ENCODE measurements around the gene NANOS3. TPM values are rescaled to one million over a fixed set of nuclear protein-coding genes. Genes with fewer than 3 reads are reported as not detected.

The NANOS3 gene
- total RNA-seq, 1 donor from 2014 or later = not detected

DNA sequence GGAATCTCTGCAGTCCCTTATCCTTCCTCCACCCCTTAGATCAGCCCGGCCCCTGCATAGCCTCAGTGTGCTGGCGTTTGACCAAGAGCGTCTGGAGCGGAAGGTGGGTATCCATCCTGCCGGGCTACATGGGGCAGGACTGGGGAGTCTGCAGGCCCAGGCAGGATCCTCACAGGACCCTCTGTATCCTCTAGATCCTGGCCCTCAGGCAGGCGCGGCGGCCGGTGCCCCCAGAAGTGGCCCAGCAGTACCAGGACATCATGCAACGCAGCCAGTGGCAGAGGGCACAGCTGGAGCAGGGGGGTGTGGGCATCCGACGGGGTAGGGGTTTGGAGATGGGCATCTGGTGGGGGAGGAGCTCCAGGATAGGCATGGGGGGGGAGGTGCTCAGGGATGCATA is 52.4 kb downstream of the NANOS3 start:
- no peak overlapping the region for H3K4me3 Mint-ChIP-seq (ENCODE audit: unreplicated experiment)
- no peaks in the 10 kb centered on the region for H3K4me1 Mint-ChIP-seq (ENCODE audit: low read depth, unreplicated experiment)
- H3K27ac Mint-ChIP-seq (ENCODE audit: unreplicated experiment) = no peak overlapping the region

DNA sequence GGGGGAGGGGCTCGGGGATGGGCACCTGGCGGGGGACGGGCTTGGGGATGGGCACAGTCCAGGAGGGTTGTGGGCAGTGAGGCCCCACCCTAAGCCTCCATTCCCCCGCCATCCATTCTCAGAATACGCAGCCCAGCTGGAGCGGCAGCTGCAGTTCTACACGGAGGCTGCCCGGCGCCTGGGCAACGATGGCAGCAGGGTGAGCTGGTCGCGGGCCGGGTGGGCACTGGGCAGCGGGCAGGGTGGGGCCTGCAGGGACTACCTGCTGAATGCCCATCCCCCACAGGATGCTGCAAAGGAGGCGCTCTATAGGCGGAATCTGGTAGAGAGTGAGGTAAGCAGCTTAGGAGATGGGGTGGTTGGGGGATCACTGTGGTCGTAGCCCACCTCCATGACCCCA is 53.0 kb downstream of the NANOS3 start:
- H3K9me3 Mint-ChIP-seq (ENCODE audit: unreplicated experiment) = peaks cover 6% of the 10 kb centered on the region
- no peak for DNase-seq
- H3K27me3 Mint-ChIP-seq (ENCODE audit: unreplicated experiment) = peaks cover 9% of the 10 kb centered on the region
- H3K36me3 Mint-ChIP-seq (ENCODE audit: unreplicated experiment) = no peaks in the 10 kb centered on the region
- H3K27ac Mint-ChIP-seq (ENCODE audit: unreplicated experiment) = no peak overlapping the region
- H3K4me1 Mint-ChIP-seq (ENCODE audit: low read depth, unreplicated experiment) = peaks cover 3% of the 10 kb centered on the region
- no peak overlapping the region for H3K4me3 Mint-ChIP-seq (ENCODE audit: unreplicated experiment)
- TF ChIP-seq, protein P1, sequence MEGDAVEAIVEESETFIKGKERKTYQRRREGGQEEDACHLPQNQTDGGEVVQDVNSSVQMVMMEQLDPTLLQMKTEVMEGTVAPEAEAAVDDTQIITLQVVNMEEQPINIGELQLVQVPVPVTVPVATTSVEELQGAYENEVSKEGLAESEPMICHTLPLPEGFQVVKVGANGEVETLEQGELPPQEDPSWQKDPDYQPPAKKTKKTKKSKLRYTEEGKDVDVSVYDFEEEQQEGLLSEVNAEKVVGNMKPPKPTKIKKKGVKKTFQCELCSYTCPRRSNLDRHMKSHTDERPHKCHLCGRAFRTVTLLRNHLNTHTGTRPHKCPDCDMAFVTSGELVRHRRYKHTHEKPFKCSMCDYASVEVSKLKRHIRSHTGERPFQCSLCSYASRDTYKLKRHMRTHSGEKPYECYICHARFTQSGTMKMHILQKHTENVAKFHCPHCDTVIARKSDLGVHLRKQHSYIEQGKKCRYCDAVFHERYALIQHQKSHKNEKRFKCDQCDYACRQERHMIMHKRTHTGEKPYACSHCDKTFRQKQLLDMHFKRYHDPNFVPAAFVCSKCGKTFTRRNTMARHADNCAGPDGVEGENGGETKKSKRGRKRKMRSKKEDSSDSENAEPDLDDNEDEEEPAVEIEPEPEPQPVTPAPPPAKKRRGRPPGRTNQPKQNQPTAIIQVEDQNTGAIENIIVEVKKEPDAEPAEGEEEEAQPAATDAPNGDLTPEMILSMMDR (IDR thresholded peaks at IDR 0.05; ENCODE audit: partially characterized antibody, unreplicated experiment) = no peak

More for the DNA sequence above, 52.4 kb downstream of the NANOS3 start:
- peaks cover 3% of the 10 kb centered on the region for H3K27me3 Mint-ChIP-seq (ENCODE audit: unreplicated experiment)
- no peaks in the 10 kb centered on the region for H3K36me3 Mint-ChIP-seq (ENCODE audit: unreplicated experiment)
- TF ChIP-seq, protein P1 (IDR thresholded peaks at IDR 0.05; ENCODE audit: partially characterized antibody, unreplicated experiment) = no peak
- H3K9me3 Mint-ChIP-seq (ENCODE audit: unreplicated experiment) = peaks cover 4% of the 10 kb centered on the region
- DNase-seq = no peak

Small RNAs within 50 kb of the gene (microRNA-seq; reads per million reads assigned to microRNA genes)
- gene MIR181C (ENCODE audit: unreplicated experiment) (163 reads per million, percentile 79 among the genes with 10 or more reads in this experiment), gene MIR181D (ENCODE audit: unreplicated experiment) (471 reads per million, percentile 85 among the genes with 10 or more reads in this experiment)

Other genes with a start within 250 kb of the NANOS3 start
- 21.9 TPM for gene MRI1, start 112.6 kb upstream of the NANOS3 start, total RNA-seq (ENCODE audit: unreplicated experiment)
- gene C19orf53, start 102.7 kb upstream of the NANOS3 start, total RNA-seq (ENCODE audit: unreplicated experiment) = 68.3 TPM
- gene ZSWIM4, start 81.7 kb upstream of the NANOS3 start, total RNA-seq (ENCODE audit: unreplicated experiment) = 46.0 TPM
- gene BRME1, start 29.0 kb downstream of the NANOS3 start, total RNA-seq (ENCODE audit: unreplicated experiment) = 4.6 TPM
- 56.3 TPM for gene CC2D1A, start 29.1 kb downstream of the NANOS3 start, total RNA-seq (ENCODE audit: unreplicated experiment)
- gene PODNL1, start 61.3 kb downstream of the NANOS3 start, total RNA-seq (ENCODE audit: unreplicated experiment) = 8.9 TPM
- 84.4 TPM for gene DCAF15, start 75.4 kb downstream of the NANOS3 start, total RNA-seq (ENCODE audit: unreplicated experiment)
- gene RFX1, start 129.2 kb downstream of the NANOS3 start, total RNA-seq (ENCODE audit: unreplicated experiment) = 9.4 TPM
- not detected for gene RLN3, start 151.0 kb downstream of the NANOS3 start, total RNA-seq (ENCODE audit: unreplicated experiment)
- not detected for gene IL27RA, start 154.6 kb downstream of the NANOS3 start, total RNA-seq (ENCODE audit: unreplicated experiment)
- 6.7 TPM for gene PALM3, start 184.9 kb downstream of the NANOS3 start, total RNA-seq (ENCODE audit: unreplicated experiment)
- 2.2 TPM for gene MISP3, start 195.7 kb downstream of the NANOS3 start, total RNA-seq (ENCODE audit: unreplicated experiment)
- 0.71 TPM for gene C19orf67, start 208.6 kb downstream of the NANOS3 start, total RNA-seq (ENCODE audit: unreplicated experiment)
- gene SAMD1, start 213.6 kb downstream of the NANOS3 start, total RNA-seq (ENCODE audit: unreplicated experiment) = 52.0 TPM
- 82.9 TPM for gene PRKACA, start 240.6 kb downstream of the NANOS3 start, total RNA-seq (ENCODE audit: unreplicated experiment)

Data from glutamatergic neuron (in vitro differentiated cells).